Prostate gland (tissue), 2 donors: ENCODE data around the gene FAM114A2. TPM values are rescaled to one million over a fixed set of nuclear protein-coding genes. Genes with fewer than 3 reads are reported as not detected.

Source experiments
- DNase-seq: peaks from one replicate; pipeline ENCODE4 v3.0.0-alpha.2; 2019; ENCODE audit warnings: low spot score
- H3K27ac ChIP-seq, 2 donors: fragments of 200-600 bp; sonication (generic); 2 replicates each; pipeline ENCODE4 v1.5.1; 2017 to 2019
- H3K27me3 ChIP-seq: fragments of 200-600 bp; sonication (generic); replicated peaks from 2 replicates; pipeline ENCODE4 v1.5.1; 2019; ENCODE audit not compliant: insufficient read depth
- H3K36me3 ChIP-seq, 2 donors: fragments of 200-600 bp; sonication (generic); 1 replicate in 1 of 2; 2 replicates in 1 of 2; pipeline versions ENCODE4 v1.5.1 to v1.8.1; 2017 to 2019
- H3K4me1 ChIP-seq: fragments of 200-600 bp; sonication (generic); replicated peaks from 2 replicates; pipeline ENCODE4 v1.5.1; 2019
- H3K4me3 ChIP-seq, 2 donors: fragments of 200-600 bp; sonication (generic); 2 replicates each; pipeline ENCODE4 v1.5.1; 2017 to 2019
- H3K9me3 ChIP-seq: fragments of 200-600 bp; sonication (generic); 2 replicates; pipeline ENCODE4 v1.5.1; 2017
- POLR2A ChIP-seq: fragments of 450-650 bp; IDR thresholded peaks from one replicate; pipeline ENCODE4 v1.6.1; 2016; ENCODE audit warnings: antibody characterized with exemption, mild to moderate bottlenecking
- POLR2AphosphoS5 ChIP-seq: sonication (generic); formaldehyde crosslinking; IDR thresholded peaks from one replicate; pipeline ENCODE4 v1.6.1; 2017; ENCODE audit warnings: antibody characterized with exemption
- WGBS: methylation state at CpG from one replicate; pipeline ENCODE4 v1.1.5; 2018; 5-methylcytosine and 5-hydroxymethylcytosine counted together
- intact Hi-C: fragments of 100-400 bp; cut with DNase I; formaldehyde crosslinking; loops from one replicate; pipeline ENCODE4 v1.14.2; 2022
- total RNA-seq, 2 donors: library from RNA; depleted of rRNA; stranded (reverse); fragments of >200 nt; gene quantifications; one replicate each; pipeline ENCODE4 v1.1.0, GENCODE V29; 2016
- TF ChIP-seq, protein P1 (sequence below), 4 experiments: fragments of 200-600 bp in 2 of 4; fragments of 450-650 bp in 2 of 4; sonication (generic) in 2 of 4; IDR thresholded peaks; 1 replicate in 3 of 4; 2 replicates in 1 of 4; pipeline ENCODE4 v1.5.1; 2016 to 2019; ENCODE audit warnings: antibody characterized with exemption in 4 of 4, mild to moderate bottlenecking in 2 of 4, moderate library complexity in 2 of 4

The FAM114A2 gene
- total RNA-seq, 2 donors from 2014 or later: 13.8 to 24.2 TPM

DNA sequence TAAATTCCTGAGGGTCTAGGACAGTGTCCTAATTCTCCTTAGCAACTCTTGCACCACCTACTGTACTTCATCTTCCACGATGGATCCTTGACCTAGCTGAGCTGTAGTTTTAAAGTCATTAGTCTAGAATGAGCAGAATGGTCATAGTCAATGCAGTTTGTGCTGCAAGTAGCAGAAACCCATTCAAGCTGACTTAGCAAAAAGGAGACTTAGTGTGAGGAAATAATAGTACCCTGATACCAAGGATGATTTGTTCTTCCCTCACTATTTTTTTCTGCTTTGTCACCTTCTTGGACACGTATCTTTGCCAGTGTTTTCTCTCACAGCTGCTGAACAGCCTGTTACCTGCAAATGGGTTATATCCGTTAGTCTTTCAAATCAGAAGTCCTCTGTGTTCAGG, 5.4 kb upstream of the FAM114A2 start:
- no peak overlapping the region for H3K4me3 ChIP-seq
- intact Hi-C loops: no loop called here
- 88% methylated on average over 3 of the region's 3 CpGs for WGBS
- H3K36me3 ChIP-seq: no peaks in the 10 kb centered on the region
- H3K27ac ChIP-seq: no peak overlapping the region
- TF ChIP-seq, protein P1, sequence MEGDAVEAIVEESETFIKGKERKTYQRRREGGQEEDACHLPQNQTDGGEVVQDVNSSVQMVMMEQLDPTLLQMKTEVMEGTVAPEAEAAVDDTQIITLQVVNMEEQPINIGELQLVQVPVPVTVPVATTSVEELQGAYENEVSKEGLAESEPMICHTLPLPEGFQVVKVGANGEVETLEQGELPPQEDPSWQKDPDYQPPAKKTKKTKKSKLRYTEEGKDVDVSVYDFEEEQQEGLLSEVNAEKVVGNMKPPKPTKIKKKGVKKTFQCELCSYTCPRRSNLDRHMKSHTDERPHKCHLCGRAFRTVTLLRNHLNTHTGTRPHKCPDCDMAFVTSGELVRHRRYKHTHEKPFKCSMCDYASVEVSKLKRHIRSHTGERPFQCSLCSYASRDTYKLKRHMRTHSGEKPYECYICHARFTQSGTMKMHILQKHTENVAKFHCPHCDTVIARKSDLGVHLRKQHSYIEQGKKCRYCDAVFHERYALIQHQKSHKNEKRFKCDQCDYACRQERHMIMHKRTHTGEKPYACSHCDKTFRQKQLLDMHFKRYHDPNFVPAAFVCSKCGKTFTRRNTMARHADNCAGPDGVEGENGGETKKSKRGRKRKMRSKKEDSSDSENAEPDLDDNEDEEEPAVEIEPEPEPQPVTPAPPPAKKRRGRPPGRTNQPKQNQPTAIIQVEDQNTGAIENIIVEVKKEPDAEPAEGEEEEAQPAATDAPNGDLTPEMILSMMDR (IDR thresholded peaks at IDR 0.05): no peak
- TF ChIP-seq POLR2A: no peak
- no peak for TF ChIP-seq POLR2AphosphoS5
- peaks cover 6% of the 10 kb centered on the region for H3K4me1 ChIP-seq
- no peak for DNase-seq
- no peaks in the 10 kb centered on the region for H3K27me3 ChIP-seq
- H3K9me3 ChIP-seq: no peaks in the 10 kb centered on the region

DNA sequence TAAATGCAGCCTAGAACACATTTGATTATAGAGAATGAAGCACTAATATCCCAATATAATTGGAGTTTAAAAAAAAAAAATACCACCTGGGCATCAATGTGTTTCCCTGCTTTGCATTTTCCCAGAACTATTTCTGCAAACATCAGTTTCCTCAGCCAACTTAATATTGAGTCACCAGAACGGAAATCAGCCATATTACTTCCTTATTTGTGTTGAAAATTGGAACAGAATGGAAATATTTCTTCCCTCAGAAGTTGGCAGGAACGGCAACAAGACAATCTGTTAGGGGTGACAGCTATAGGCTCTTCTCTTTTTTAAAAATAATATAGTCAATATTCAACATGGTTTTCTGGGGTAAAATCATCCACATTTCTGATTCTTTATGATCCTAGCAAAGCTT, 4.1 kb upstream of the FAM114A2 start:
- H3K27me3 ChIP-seq: no peaks in the 10 kb centered on the region
- 47% methylated on average over 2 of the region's 2 CpGs for WGBS
- no peaks in the 10 kb centered on the region for H3K9me3 ChIP-seq
- no peak for TF ChIP-seq POLR2A
- TF ChIP-seq POLR2AphosphoS5: peak; percentile 12
- no peak overlapping the region for H3K4me3 ChIP-seq
- intact Hi-C loops: no loop called here
- no peak overlapping the region for H3K27ac ChIP-seq
- H3K4me1 ChIP-seq: peaks cover 6% of the 10 kb centered on the region
- no peaks in the 10 kb centered on the region for H3K36me3 ChIP-seq
- DNase-seq: no peak

DNA sequence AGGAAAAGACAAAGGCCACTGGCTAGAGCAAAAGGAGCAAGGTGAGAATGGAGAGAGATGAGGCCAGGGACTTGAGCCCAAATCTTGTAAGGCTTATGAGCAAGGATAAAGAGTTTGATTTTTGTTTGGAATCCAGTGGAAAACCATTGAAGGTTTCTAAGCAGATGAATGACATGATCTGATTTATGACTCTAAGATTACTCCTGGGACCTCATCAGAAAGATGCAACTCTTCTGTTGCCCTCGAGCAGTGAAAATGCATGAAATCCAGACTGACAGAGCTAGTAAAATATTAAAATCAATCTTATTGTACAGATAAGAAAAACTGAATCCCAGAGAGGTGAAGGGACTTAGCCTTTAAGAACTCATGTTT, 734 bp upstream of the FAM114A2 start:
- peaks cover 6% of the 10 kb centered on the region for H3K4me1 ChIP-seq
- H3K36me3 ChIP-seq: no peaks in the 10 kb centered on the region
- no peak for DNase-seq
- intact Hi-C loops: no loop called here
- WGBS: 40% methylated on average over 1 of the region's 1 CpG
- TF ChIP-seq POLR2A (no peak), POLR2AphosphoS5 (no peak)
- TF ChIP-seq, protein P1 (IDR thresholded peaks at IDR 0.05): no peak
- H3K27ac ChIP-seq: no peak overlapping the region
- peak overlapping the region; percentile 70 to 74 for H3K4me3 ChIP-seq
- H3K9me3 ChIP-seq: no peaks in the 10 kb centered on the region
- H3K27me3 ChIP-seq: no peaks in the 10 kb centered on the region

DNA sequence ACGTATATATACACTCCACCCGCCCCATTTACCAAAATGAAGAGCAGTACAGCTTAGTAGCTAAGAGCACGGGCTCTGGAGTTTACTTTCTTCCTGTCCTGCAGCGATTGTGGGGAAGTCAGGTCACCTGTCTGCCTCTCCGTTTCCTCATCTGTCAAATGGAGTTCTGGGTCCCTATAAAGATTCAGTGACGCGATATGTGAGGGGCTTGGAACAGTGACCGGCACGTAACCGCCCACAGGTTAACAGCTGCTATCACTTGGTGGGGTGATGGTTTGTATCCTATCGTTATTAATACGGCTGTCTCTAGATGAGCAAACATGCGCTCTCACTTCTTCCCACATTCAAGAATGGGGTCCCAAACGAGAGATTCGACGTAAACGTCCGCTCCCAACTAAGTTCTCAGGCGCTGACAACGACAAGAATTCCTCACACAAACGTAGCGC, 426 bp downstream of the FAM114A2 start:
- TF ChIP-seq, protein P1 (IDR thresholded peaks at IDR 0.05): no peak
- TF ChIP-seq POLR2A: no peak
- no peak for TF ChIP-seq POLR2AphosphoS5
- intact Hi-C loops: no loop called here
- Histone ChIP-seq H3K9me3 (no peaks in the 10 kb centered on the region), H3K4me1 (peaks cover 6% of the 10 kb centered on the region), H3K27me3 (no peaks in the 10 kb centered on the region), H3K36me3 (no peaks in the 10 kb centered on the region), H3K4me3 (peak overlapping the region; percentile 70 to 74), H3K27ac (peak overlapping the region; percentile 78 to 80)
- DNase-seq: peak; percentile 16
- under 1% methylated on average over 22 of the region's 22 CpGs for WGBS

DNA sequence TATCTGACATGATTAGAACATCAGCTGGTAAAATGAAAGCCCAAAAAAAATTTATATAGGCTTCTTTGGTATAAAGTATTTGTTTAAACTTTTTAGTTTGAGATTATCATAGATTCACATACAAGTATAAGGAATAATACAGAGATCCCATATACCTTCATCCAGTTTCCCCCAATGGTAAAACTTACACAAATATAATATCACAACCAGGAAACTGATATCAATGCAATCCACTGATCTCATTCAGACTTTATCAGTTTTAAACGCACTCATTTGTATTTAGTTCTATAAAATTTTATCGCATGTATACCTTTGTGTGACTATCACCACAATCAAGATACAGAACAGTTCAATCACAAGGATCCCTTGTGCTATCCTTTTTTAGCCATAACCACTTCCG, 3.8 kb downstream of the FAM114A2 start:
- peaks cover 6% of the 10 kb centered on the region for H3K4me1 ChIP-seq
- 91% methylated on average over 3 of the region's 3 CpGs for WGBS
- H3K36me3 ChIP-seq: no peaks in the 10 kb centered on the region
- DNase-seq: no peak
- no peaks in the 10 kb centered on the region for H3K9me3 ChIP-seq
- intact Hi-C loops: no loop called here
- TF ChIP-seq POLR2AphosphoS5: no peak
- no peak for TF ChIP-seq POLR2A
- TF ChIP-seq, protein P1 (IDR thresholded peaks at IDR 0.05): no peak
- no peak overlapping the region for H3K4me3 ChIP-seq
- no peak overlapping the region for H3K27ac ChIP-seq
- no peaks in the 10 kb centered on the region for H3K27me3 ChIP-seq
